ENCODE results near the gene TRAF3IP1.
"Not testable (repeated sequence)": the region's sequence is repeated elsewhere in the genome, so short reads cannot be mapped to it uniquely, and the experiment has no call there.

The TRAF3IP1 gene, protein sequence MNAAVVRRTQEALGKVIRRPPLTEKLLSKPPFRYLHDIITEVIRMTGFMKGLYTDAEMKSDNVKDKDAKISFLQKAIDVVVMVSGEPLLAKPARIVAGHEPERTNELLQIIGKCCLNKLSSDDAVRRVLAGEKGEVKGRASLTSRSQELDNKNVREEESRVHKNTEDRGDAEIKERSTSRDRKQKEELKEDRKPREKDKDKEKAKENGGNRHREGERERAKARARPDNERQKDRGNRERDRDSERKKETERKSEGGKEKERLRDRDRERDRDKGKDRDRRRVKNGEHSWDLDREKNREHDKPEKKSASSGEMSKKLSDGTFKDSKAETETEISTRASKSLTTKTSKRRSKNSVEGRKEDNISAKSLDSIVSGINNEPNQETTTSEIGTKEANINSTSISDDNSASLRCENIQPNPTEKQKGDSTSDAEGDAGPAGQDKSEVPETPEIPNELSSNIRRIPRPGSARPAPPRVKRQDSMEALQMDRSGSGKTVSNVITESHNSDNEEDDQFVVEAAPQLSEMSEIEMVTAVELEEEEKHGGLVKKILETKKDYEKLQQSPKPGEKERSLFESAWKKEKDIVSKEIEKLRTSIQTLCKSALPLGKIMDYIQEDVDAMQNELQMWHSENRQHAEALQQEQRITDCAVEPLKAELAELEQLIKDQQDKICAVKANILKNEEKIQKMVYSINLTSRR

DNA sequence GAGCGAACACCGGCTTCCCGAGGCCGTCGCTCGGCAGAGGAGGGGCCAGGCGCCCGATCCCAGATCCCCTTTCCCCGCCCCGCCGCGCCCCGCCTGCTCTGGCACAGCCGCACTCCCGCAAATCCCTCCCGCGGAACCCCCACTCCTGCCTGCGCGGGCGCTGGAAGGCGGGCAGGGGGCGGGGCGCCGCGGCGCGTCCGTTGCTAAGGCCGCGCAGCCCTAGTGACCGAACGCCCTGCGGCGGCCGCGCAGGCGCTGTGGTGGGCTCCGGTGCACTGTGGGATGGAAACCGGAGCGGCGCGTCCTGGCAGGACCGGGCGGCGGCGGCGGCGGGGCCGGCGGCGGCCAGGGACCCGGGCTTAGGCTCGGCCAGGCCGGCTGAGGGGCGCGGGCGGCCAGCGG, at the start of gene TRAF3IP1:
Gene TRAF3IP1 (plus strand): TSS at position 273 of the 402 bp plus-strand sequence. CDS start 145 bp downstream, outside the sequence.
- DNase-seq = peak; percentile 92

DNA sequence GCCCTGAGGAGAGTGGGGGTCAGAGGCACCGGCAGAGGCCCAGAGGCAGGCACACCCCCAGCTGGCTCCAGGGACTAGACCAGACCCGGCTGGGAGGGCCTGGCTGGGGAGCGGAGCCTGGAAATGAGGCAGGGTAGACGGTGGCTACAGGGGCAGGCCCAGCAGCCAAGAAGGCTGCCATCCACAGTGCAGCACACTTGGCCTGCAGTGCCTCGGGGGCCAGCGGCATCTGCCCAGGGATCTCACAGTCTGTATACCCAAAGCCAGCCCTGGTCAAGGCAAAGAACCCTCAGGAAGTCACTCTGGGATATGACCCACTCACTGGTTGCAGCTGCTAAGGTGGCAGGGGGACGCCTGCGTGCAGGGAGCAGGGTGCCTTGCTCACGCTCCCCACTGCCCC, 49.7 kb upstream of the TRAF3IP1 start:
- DNase-seq = no peak

DNA sequence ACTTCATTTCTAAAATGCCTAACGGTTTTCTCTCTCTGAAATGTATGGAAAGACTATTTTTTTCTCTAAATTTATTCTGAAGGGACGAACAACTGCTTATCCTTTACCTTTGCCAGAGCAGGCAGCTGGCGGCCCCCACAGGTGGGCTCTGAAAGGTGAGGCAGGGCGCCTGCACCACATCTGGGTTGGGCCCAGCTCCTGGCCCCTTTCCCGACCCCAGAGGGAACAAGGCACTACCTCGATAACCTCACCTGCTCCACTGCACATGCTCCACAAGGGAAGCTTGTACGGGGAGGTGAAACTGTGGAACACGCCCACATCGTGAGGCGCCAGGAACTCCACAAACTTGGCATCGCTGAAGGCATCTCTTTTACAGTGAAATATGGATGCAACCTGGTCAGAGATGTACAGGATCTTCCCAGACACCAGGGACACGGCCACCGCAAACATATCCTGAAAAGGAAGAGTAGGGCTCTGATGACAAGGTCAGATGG, 49.2 kb upstream of the TRAF3IP1 start:
- DNase-seq = no peak

DNA sequence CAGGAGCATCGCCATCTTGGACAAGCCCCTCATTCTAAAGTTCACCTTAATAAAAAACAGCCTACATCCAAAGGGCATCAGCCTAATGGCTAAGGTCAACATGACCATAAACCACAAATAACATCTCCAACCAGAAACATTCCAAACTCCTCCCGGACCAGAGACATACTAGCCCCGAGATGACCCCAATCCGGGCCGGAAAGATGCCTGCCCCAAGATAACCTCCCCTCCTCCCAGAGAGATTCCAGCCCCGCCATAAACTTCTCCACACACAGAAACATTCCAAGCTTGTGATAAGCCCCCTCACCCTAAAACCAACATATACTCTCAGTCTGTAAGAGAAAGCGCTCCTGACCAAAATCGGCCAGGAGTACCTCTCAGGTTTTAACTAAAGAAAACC, 48.6 kb upstream of the TRAF3IP1 start:
- not testable (repeated sequence) for DNase-seq

DNA sequence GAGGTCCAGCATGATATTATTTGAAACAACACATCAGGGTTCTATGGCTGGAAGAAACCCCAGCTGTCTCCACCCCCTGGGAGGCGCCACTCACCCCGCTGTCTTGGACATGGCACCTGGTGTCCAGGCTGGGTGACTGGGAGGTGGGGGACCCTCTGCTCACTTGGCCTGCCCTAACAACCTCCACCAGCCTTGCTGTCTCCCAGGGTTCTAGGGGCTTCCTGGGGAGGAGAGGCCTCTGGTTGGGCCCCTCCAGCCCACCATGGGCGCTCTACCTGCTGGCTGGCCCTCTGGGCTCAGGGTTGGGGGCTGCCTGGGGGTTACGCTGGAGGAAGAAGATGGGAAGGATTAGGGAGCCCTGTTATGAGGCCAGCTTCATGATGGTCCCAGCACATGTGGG, 48.2 kb upstream of the TRAF3IP1 start:
- DNase-seq = no peak

DNA sequence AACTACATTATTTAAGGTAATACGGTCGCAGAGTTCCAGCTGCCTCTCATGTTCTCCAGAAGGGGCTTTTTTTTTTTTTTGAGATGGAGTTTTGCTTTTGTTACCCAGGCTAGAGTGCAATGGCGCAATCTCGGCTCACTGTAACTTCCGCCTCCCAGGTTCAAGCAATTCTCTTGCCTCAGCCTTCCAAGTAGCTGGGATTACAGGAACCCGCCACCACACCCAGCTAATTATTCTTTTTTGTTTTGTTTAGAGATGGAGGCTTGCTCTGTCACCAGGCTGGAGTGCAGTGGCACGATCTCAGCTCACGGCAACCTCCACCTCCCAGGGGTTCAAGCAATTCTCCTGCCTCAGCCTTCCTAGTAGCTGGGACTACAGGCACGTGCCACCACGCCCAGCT, 46.9 kb upstream of the TRAF3IP1 start:
- peak; percentile 23 for DNase-seq

DNA sequence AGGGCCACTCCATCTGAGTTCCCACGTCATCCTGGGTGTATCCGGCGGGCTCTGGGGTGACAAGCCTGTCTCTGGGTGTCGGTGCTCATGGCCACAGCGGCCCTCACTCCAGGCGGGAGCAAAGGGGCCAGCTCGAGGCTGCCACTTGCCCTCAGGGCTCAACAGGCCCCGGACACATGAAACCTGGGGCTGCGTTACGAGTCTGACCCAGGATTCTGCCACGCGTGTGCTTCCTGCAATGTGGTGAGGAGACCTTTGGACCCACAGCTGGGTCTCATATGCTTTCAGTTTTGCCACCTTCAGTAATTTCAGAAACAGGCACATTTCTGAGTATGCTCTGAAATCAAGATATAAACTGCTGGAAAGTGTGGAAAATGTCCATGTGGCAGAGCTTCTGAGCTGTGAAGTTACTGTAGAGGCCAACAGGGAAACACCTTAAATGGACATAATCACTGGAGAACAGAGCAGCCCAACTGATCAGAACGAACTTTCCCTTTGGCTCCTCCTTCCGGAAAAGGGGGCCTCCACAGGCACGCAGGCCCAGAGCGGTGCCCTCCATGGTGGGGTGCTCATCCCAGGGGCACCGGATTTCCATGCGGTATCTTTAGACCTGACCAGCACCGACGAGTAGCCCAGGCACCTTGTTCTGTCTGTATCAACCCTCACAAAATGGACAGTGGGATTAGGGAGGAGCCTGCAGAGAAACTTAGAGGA, 46.0 kb upstream of the TRAF3IP1 start:
- DNase-seq = no peak

DNA sequence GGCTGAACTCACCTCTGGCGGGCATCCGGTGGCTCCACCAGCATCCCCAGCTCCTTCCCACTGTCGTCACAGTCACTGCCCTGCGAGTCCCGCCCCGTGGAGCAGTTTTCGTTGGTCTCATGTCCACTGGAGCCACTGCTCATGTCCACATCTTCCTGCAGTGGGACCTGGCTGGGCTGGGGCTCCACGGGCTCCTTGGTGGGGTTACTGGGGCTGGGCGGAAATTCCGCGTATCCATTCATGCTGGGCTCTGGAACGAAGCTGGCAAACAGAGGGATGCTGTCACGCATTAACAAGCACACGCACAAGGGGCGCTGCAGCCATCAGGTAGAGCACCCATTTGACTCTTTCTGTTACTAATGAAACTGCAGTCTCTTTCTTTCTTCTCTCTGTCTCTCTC, 42.6 kb upstream of the TRAF3IP1 start:
- DNase-seq = no peak

DNA sequence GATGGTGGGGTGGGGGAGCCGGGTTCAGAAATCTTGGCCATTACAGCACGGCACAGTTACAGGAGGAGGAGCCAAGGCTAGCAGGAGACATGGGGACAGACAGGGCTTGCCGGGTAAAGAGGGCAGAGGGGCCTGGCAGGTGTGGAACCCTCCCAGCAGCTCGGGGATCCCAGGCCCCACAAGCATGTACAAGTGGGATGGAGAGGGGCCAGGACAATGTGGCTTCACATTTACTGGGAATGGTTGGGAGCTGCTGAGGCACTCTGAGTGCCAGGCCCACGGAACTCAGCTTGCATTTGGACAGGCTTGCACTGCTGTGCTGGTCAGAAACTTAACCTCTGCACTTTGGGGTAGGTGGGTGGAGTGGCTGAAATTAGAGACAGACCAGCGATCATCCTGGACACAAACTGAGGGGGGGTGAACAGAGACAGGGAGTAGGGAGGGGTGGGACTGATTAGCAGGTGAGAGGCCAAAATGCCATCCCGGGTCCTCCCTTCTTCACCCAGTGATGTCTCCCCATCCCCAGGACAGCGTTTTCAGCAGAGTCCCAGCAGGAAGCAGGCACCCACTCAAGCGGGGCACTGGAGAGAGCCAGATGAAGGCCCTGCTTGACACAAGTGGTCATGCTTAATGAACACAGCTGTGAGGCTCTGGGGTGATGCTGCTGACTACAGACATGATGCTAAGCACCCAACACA, 41.5 kb upstream of the TRAF3IP1 start:
- no peak for DNase-seq

DNA sequence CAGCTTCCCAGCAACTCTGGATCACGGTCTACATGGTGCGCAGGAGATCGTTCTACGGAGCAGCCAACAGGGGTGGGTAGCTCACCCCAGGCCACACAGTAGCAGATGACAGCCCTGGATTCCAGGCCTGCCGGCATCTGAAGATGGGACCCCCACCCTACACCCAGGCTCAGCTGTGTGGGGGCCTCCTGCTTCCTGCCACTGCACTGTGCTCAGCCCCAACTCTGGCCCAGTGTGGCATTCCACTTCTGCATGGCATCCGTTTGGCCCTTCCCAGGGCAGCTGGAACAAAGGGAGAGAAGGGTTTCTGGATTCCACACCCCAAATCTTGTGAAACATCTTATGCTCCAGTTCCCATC, 41.0 kb upstream of the TRAF3IP1 start:
- DNase-seq = no peak

DNA sequence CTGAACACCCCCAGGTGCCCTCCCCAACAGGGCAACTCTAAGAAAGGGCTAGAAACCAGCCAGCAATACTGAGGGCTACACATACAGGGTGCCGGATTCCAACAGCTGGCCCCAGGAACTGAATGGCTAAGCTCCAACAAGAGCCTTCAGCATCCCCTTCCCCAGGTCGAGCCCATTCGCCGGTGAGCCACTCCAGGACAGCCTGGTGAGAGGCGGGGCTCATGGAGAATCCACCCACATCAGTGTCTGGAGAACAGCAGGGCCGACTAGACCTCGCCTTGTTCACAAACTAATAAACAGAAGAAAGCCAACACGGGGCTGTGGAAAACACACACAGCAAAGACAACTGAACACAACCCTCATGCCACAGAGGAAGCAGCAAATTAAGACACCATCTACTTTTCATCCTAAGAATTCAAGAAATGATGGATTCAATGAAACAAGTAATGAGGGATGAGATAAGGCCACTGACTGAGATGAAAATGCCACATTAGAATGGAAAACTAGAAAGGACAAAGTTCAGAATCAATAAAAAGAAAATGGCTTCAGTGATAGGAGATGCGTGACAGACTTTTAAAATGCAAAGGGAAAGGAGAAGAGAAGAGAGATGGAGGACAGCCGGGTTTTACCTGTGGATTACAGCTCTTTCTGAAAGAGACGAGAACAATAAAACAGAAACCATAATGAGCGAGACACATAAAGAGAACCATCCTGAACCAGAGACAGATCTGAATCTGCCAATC, 40.1 kb upstream of the TRAF3IP1 start:
- no peak for DNase-seq

DNA sequence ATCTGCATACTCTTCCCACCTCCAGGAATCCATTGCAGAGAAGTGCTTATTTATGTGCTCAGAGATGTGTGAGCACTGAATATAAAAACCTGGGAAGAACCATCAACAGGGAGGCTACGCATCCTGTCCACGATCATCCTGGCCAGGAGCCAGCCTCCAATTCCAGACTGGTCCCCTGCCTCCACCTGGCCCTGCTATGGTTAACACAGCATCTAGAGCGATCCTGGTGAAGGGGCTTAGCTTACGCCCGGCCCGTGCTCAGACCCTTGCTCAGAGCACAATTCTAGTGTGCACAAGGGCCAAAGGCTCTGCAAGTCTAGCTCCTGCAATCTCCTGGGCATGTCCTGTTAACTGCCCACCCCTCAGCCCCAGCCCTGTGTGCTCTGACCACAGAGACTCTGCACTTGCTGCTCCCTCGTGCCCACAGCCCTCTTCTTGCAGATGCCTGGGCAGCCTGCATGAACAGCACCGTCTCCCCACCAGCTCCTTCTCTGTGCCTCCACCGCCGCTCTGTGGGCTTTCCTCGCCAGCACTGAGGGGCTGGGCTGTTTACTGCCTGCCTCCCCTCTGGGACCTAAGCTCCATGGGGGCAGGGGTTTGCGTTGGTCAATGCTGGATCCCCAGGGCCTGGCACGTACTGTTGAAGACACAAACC, 38.4 kb upstream of the TRAF3IP1 start:
- no peak for DNase-seq

DNA sequence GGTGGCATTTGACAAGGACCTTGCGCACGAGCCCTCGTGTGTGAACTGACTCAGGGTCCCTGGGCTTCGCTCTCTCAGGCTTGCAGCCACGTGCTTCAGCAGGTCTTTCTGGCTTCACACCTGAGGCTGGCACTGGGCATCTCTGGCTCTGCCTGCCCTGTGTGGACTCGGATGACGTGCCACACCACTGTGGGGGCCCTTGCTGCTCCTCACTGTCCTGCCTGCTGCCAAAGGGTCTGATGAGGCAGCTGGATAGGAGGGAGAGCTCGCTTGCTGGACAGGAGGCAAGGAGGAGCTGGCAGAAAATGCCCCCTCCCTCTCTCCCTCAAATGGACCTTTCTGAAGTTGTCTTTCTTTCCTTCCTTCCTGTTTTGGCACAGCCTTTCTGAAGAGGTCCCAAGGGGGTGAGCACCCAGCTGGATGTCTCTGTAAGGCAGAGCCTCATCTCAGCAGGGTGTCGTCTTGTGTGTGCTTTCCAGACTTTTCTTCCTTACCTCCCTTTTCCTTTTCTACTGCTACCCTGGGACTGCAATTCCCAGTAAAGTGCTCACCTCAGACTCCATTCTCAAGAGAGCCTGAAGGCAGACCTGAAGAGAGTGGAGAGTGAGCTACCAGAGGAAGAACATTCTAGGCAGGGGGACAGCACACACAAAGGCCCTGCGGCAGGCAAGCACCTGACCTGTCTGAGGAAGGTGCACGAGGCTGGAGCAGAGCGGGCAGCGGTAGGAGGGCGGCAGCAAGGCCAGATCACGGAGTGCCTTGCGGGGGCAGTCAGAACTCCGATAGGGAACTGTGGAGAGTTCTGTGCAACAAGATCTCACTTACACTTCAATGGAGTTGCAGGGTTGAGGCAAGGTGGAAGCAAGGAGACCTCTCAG, 37.2 kb upstream of the TRAF3IP1 start:
- DNase-seq = no peak

DNA sequence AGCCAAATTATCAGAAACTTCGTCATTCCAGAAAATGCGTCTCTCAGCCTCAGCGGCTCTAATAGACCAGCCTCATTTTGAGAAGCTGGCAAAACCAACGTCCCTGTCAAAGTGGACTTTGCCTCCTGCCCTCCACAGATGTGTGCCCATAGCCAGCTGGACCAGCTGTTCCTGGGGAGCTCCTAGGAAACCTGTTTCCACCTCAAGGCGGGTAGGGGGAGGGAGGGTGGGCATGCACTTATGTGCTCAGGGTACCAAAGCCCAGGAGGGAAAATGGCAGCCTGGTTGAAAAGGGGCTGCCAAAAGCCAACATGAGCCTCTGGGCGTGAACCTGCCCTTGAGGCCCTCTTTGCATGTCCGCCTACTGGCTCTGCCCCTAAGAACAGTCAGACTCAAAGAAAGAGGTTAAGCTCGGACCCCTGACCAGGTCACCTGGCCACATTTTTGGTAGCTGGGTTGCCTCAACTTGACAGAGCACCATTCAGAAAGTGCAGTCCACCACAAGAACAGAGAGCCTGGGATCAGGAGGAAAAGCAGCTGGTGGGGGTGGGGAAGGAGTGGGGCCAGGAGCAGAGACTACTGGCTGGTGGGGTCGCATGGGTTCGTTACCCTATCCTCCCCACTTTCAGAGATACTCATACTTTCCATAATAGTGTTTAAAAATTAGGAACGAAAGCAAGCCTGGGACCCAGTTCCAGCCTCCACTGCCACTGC, 35.4 kb upstream of the TRAF3IP1 start:
- DNase-seq = no peak

DNA sequence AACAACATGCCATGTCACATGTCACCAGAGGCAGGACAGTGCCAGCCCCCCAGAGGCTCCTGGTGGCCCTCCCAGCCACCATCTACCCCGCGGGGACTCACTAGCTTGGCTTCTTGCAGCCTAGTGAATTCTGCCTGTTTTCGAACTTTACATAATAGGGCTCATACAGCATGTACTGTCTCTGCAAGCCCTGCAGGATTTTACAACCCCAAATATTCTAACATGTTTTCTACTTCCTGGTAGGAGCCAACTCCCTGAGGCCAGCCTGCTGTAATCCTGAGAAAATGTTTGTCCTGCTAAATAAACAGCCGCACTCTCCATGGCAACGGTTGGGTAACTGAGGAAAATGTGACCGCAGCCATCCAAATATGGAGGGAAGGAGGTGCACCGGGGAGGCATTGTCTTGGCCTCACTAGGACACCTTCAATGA, 34.6 kb upstream of the TRAF3IP1 start:
- no peak for DNase-seq

DNA sequence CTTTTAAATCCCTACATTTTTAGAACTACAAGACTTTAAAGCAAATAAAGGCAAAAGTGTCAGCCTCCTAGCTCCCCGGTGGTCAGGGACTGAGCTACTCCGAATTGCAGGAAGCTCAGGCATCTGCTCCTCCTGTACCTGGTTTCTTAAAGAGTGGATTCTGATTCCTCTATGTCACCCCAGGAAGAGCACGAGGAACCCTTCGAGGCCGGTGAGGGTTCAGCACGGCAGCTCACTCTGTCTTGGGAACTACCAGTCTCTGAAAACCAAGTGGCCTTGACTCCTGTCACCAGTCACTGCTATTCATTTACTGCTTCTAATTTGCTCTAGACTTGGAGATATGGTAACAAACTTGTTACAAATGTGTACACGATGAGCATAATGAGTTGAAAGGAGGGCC, 34.2 kb upstream of the TRAF3IP1 start:
- DNase-seq = no peak

DNA sequence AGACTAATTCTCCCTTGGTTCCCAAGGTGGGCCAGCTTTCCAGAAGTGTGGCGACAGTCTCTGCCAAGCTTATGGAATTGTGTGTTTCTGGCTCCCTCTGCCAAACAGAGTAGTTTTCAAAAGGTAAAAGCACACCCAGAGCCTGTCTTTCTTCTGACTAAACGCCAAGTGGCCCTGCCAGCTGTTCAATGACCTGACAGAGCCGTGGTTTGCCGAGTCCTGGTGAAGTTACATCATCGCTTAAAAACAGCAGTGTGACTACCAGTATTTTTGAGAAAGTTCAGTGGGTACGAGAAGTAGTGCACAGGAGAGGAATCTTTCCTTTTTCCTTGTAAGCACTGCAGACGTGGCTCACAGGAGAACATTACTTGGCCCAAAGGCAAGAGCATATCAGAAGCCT, 33.8 kb upstream of the TRAF3IP1 start:
- DNase-seq = no peak

DNA sequence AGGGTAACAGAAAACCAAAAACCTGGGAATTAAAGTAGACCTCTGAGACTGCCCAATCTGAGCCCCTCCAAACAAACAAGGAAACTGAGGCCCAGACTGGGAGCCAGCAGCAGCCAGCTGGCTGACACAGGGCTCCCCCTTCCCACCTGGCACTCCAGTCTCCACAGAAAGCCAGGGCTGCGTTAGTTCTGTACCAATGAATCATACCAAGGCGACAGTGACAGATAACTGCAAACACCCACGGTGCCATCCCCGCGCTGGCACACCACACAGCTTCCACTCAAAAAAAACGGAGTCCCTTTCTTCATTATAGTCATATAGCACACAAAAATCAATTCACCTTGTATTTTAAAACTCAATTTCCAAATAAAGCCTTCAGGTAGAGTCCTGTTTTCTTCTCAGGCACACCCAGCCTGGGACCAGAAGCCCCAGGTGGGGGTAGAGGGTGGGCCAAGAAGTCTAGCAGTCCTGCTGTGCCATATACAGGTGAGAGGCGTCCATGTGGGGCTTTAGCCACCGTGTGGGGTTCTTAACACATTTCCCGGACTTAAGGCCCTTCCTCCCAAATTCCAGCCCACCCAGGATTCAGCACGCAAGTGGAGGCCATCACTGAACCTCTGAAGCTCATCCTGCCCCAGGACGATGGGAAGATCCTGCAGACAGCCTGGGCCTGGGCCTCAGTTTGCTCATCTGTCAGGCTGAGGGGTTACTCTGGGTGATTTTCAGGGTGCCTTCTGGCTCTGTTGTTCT, 33.2 kb upstream of the TRAF3IP1 start:
- no peak for DNase-seq

Data from suppressor macrophage treated with lipopolysaccharide for 4 hours (primary cell).